ENCODE measurements around the gene SRBD1. TPM values are rescaled to one million over a fixed set of nuclear protein-coding genes. Genes with fewer than 3 reads are reported as not detected.

Gene SRBD1
- total and polyA plus RNA-seq, 2 donors: 7.2 to 48.3 TPM

DNA sequence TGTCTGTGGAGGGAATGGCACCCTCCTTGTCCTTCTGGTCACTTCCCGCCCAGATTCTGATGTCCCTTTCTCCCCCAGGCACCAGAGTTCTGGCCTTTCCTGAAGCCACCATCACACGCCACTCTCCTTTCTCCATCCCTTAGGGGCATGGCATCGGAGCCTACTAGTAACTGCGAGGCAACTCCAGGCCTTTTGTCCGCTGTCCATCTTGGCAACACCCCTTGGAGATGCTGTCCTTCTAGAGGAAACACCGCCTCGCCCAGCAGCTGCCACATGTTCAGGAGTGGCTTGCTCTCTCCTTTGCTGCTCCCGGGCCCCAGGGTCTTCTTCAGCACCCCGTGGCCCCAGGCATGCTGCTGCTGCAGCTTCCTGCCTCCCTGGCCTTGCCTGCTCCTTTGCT lies 267.0 kb downstream of the SRBD1 start:
- WGBS: 82% methylated on average over 9 of the region's 9 CpGs
- Histone ChIP-seq H3K4me1 (ENCODE audit: insufficient read depth) (no peaks in the 10 kb centered on the region), H3K27ac (ENCODE audit: low read depth) (no peak overlapping the region), H3K36me3 (ENCODE audit: insufficient read depth) (no peaks in the 10 kb centered on the region), H3K4me3 (ENCODE audit: low read depth, low read length) (no peak overlapping the region)
- DNase-seq (ENCODE audit: extremely low spot score): no peak

GRCh38 chr2:45343251-45344017 lies 267.6 kb downstream of the SRBD1 start:
- H3K36me3 ChIP-seq (ENCODE audit: insufficient read depth): no peaks in the 10 kb centered on the region
- no peak overlapping the region for H3K4me3 ChIP-seq (ENCODE audit: low read depth, low read length)
- no peak overlapping the region for H3K27ac ChIP-seq (ENCODE audit: low read depth)
- H3K4me1 ChIP-seq (ENCODE audit: insufficient read depth): no peaks in the 10 kb centered on the region
- DNase-seq (ENCODE audit: extremely low spot score): no peak
- 67% methylated on average over 19 of the region's 19 CpGs for WGBS

DNA sequence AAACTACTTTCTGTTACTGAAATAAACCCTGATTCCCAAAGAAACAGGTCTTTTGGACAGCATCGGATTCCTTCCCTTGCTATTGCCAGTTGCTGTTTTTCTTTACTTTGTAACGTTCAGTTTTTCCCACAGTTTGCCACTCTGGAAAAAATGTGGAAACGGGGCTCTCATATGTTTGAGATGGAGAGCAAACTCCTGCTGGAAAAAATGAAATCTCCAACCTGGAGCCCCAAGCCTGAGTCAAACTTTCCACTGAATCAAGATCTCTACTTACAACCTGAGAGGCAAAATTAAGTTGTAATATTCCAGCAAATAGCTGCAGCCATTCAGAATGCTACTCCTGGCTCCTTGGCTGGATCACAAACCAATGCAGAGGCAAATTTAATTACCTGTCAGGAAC lies 270.7 kb downstream of the SRBD1 start:
- Histone ChIP-seq H3K27ac (ENCODE audit: low read depth) (no peak overlapping the region), H3K4me3 (ENCODE audit: low read depth, low read length) (no peak overlapping the region), H3K4me1 (ENCODE audit: insufficient read depth) (no peaks in the 10 kb centered on the region), H3K36me3 (ENCODE audit: insufficient read depth) (no peaks in the 10 kb centered on the region)
- no peak for DNase-seq (ENCODE audit: extremely low spot score)
- 72% methylated on average over 3 of the region's 3 CpGs for WGBS

GRCh38 chr2:45339253-45339652 lies 271.8 kb downstream of the SRBD1 start:
- H3K27ac ChIP-seq (ENCODE audit: low read depth): no peak overlapping the region
- no peaks in the 10 kb centered on the region for H3K36me3 ChIP-seq (ENCODE audit: insufficient read depth)
- 88% methylated on average over 5 of the region's 5 CpGs for WGBS
- H3K4me3 ChIP-seq (ENCODE audit: low read depth, low read length): no peak overlapping the region
- H3K4me1 ChIP-seq (ENCODE audit: insufficient read depth): no peaks in the 10 kb centered on the region
- DNase-seq (ENCODE audit: extremely low spot score): no peak

Small RNA genes lying within 50 kb of the gene (small RNA-seq; reads per million reads assigned to genes)
- not detected for gene RN7SL414P

Other genes with a start within 250 kb of the SRBD1 start
- gene PRKCE, start 40.4 kb upstream of the SRBD1 start, total RNA-seq: 29.7 TPM
- gene PRKCE, start 40.4 kb upstream of the SRBD1 start, polyA plus RNA-seq: 9.9 TPM